NT2/D1 (cell line): ENCODE data around the gene CORO1C.

ENCODE experiments used
- SUZ12 ChIP-seq: IDR thresholded peaks from 2 replicates; pipeline ENCODE4 v1.6.1; 2011; ENCODE audit not compliant: insufficient read length, insufficient read depth; ENCODE audit errors: extremely low read depth
- YY1 ChIP-seq: IDR thresholded peaks from 2 replicates; pipeline ENCODE4 v1.6.1; 2011; ENCODE audit not compliant: insufficient read length, insufficient read depth
- ZNF274 ChIP-seq: IDR thresholded peaks from 2 replicates; pipeline ENCODE4 v1.6.1; 2011; ENCODE audit warnings: mild to moderate bottlenecking, low read depth, low read length

DNA sequence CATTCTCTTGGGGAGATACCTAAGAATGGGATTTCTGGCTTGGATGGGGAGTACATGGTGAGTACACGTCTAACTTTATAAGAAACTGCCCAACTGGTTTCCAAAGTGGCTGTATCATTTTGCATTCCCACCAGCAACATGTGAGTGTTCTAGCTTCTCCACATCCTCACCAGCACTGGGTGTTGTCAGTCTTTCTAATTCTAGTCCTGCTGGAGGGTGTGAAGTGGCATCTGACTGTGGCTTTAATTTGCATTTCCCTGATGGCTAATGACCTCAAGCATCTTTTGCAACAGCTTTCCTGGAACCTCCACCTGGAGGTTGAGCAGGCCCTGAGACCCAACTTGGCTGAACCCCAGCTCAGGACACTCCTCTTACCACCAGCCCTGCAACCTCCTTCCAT is 115.4 kb downstream of the CORO1C start:
- no peak for TF ChIP-seq ZNF274
- TF ChIP-seq YY1: no peak
- no peak for TF ChIP-seq SUZ12
